ENCODE measurements around the gene ERVH48-1.
"Not testable (repeated sequence)": the region's sequence is repeated elsewhere in the genome, so short reads cannot be mapped to it uniquely, and the experiment has no call there.

The ERVH48-1 gene

DNA sequence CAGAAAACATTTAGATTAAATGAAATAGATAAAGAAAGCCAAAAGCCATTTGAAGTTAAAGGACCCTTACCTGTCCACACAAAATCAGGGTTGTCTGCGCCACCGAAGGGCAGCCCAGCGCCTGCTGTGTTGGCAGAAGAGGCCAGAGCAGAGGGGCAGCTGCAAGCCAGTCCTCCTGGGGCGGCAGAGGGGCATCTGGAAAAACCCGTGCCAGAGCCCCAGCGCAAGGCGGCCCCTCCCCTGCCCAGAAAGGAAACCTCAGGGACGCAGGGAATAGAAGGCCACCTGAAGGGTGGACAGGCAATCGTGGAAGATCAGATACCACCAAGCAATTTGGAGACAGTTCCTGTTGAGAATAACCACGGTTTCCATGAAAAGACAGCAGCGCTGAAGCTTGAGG is 21.6 kb downstream of the ERVH48-1 start:
- DNase-seq = no peak

DNA sequence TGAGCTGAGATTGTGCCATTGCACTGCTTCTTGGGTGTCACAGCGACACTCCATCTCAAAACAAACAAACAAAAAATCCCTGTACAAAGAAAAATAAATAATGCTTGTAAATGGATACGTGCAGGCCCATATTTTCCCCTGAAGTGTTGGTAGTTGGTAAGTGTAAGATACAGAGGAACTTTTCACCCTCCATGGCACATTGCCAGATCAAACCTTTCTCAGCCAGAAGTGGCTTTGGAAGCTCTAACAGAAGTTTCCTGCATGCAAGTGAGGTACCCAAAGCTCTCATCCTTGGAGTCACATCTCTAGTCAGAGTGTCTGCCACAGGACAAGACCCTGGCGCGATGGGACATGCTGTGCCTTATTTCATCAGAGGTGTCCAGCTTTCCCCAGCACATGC is 25.0 kb downstream of the ERVH48-1 start:
- DNase-seq = no peak

DNA sequence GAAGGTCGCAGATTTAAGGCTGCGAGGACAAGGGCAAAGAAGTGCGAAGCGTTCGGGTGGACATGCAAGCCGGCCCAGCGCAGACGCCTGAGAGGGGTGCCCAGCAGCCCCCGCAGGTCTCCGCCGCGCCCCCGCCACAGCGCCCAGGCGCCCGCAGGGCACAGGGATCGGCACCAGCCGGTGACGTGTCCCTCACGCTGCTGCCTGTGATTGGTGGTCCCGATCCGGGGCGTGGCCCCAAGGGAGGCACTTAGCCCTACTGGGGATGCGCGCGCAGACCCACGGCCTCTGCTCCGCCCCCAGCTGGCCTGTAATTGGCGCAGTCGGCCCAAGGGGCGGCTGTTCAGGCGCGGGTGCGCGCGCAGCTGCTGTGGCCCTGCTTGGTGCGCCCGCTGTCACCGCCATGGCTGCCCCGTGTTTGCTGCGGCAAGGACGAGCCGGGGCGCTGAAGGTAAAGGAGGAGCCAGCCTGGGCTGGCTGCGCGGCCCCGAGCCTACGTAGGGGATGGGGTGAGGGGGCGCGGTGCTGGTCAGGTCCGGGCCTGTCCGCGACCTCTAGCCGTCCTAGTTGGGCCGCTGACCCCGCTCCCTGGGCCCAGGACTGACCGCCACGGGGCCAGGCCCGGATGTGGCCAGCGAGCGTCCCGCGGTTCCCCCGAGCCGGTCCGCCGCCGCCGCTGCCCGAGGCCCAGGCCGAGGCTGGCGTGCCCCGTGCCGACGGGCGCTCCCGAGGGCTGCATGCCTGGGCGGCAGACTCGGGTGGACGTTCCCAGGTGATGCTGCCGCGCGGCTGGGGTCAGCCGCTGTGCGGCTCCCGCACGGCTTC is 32.3 kb downstream of the ERVH48-1 start, which contains the start of gene NDUFV3:
Gene NDUFV3, plus strand, starts transcription at position 379 of the 825 bp plus-strand sequence. Its CDS starts 25 bp downstream, at position 404.
- DNase-seq = peak; percentile 100

DNA sequence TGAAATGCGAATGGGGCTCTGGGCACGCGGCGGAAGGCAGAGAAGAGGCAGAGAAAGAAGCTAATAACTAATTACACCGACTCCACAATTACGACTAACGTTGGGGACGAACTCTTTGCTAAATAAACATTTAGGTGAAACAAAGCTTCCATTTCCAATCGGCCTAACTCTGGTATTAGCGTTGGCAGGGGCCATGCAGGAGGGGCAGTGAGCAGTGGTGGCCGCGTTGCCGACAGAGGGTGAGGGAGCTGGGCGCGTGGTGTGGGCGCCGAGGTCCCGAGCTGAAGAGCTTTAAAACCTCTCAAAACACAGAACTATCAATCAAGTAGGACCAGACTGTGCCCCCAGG is 32.9 kb downstream of the ERVH48-1 start:
- no peak for DNase-seq

DNA sequence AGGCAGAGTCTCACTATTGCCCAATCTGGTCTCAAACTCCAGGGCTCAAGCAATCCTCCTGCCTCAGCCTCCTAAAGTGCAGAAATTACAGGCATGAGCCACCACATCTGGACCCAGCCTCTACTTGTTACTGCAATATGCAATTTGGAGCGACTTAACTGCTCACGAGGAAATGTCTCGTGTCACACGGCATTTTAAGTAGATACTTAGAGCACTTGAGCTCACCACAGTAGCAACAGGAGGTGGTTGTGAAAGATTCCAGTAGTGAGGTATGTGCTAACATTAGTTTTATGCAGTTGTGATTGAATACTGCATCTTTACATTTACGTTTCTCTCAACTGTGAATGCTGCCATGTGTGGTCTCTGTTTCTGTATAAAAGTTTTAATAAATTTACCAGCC is 38.1 kb downstream of the ERVH48-1 start:
- DNase-seq = no peak

DNA sequence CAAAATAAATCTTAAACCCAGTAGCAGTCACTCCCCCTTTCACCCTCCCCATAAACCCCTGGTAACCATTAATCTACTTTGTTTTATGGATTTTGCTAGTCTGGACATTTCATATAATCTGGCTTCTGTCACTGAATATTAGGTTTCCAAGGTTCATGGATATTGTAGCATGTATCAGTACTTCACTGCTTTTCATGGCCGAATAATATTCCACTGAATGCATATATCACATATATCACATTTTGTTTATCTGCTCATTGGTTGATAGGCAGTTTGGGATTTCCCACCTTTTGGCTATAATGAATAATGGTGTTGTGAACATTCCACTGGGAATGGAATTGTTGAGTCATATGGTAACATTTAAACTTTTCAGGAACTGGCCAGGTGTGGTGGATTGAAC is 41.5 kb downstream of the ERVH48-1 start:
- DNase-seq = no peak

- DNase-seq = no peak
These were observed 45.1 kb downstream of the ERVH48-1 start for GRCh38 chr21:42880352-42880751.

DNA sequence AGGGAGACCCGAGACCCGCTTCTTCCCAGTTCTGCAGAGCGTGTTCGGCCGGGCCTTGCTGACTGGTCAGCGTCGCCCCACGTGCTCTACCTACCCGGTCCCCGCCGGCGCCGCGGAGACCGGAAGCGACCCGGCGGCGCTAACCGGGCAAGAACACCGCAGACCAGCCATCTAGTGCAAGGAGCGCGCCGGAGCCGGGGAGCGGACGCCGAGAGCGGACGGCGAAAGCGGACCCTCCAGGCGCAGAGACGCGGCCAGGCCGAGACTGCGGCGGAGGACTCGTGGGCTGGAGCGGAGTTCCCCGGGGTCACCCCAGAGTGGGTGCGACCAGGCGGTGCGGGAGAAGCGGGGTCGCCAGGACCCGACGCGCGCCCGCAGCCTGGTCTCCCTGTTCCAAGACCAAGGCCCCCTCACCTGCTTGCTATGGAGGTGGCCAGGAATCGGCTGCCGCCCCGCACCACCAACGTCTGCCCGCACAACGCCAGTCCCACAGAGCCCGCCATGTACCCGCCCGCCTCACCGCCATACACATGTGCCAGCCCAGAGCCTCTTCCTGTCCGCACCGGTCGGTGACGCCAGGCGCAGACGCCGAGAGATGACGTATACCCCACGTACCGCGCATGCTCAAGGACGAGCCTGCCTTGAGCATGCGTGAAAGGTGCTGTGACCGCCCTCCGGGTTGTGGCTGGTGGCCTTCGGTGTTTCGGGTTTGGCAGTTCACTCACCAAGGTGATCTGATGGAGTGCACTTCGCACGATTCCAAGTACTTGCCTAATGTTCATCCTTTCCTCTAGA is 46.2 kb downstream of the ERVH48-1 start, which contains the start of gene WDR4:
Gene WDR4, minus strand, starts transcription at position 547 of the 795 bp plus-strand sequence. Its CDS starts 44 bp downstream, at position 503.
- peak; percentile 98 to 99 for DNase-seq

DNA sequence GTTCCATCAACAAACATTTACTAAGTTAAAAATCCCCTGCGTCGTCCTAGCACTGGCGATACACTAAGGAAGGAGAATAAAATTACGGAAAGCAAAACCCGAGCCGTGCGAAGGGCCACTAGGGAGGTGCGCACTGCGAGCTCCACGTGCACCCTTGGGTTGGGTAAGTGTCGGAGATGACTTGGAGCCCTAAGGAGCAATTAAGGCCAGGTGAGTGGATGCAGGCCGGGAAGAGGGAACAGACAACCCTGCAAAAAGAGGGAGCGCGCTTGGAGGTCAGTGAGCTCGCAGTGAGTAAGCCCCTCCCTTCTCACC is 46.8 kb downstream of the ERVH48-1 start:
- no peak for DNase-seq

- not testable (repeated sequence) for DNase-seq
These were observed 49.6 kb downstream of the ERVH48-1 start for GRCh38 chr21:42875811-42876210.

DNA sequence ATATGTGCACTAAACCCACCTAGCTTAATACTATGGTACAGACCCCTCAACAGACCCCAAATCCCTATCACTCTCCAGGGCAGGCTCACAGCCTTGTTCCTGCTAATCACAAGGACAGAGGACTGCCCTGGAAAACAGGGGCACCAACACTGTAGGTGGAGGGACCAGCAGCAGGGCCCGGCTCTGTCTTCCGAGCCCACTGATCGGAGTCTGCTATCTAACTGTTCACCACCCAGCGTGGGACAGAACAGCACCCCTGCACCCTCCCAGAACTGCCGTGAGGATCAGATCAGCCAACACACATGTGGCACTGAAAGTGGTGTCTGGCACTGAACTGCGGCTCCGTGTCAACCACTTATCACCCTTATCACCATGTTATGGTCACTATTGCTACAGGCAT is 52.3 kb downstream of the ERVH48-1 start:
- no peak for DNase-seq

DNA sequence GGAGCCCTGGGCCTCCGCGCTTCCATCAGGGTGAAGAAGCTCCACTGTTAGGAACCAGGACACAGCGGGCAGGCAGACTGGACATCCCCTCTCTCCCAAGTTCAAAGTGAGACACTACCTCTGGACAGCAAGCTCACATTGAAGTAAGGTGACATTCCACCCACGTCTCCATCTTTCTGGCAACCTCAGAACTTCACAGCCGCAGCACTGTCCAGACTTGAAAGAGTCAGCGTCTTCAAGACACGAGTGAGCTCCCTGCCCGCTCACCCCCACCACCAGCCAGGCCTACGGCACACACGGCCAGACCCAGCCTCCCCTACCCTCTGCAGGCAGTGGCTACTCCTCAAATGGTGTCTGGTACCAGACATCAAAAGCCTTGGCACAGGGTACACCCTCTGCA is 57.2 kb downstream of the ERVH48-1 start:
- no peak for DNase-seq
